Peyer's patch (tissue), 4 donors: ENCODE measurements around the gene CEP85L.

ENCODE experiments used
- POLR2A ChIP-seq, 2 donors: fragments of 450-650 bp; IDR thresholded peaks; one replicate each; pipeline ENCODE4 v1.5.1; 2017; ENCODE audit warnings: antibody characterized with exemption in 2 of 2, mild to moderate bottlenecking in 2 of 2, moderate library complexity in 2 of 2
- TF ChIP-seq, protein P1 (sequence below), 6 experiments: fragments of 450-650 bp in 4 of 6; fragments of 200-600 bp in 2 of 6; sonication (generic) in 1 of 6; IDR thresholded peaks; one replicate each; pipeline ENCODE4 v1.5.1; 2017 to 2019; ENCODE audit warnings: antibody characterized with exemption in 6 of 6, mild to moderate bottlenecking in 3 of 6, moderate library complexity in 1 of 6

GRCh38 chr6:118696271-118696670, 44.9 kb upstream of the CEP85L start:
- TF ChIP-seq POLR2A (IDR thresholded peaks at IDR 0.05) = no peak
- TF ChIP-seq, protein P1, sequence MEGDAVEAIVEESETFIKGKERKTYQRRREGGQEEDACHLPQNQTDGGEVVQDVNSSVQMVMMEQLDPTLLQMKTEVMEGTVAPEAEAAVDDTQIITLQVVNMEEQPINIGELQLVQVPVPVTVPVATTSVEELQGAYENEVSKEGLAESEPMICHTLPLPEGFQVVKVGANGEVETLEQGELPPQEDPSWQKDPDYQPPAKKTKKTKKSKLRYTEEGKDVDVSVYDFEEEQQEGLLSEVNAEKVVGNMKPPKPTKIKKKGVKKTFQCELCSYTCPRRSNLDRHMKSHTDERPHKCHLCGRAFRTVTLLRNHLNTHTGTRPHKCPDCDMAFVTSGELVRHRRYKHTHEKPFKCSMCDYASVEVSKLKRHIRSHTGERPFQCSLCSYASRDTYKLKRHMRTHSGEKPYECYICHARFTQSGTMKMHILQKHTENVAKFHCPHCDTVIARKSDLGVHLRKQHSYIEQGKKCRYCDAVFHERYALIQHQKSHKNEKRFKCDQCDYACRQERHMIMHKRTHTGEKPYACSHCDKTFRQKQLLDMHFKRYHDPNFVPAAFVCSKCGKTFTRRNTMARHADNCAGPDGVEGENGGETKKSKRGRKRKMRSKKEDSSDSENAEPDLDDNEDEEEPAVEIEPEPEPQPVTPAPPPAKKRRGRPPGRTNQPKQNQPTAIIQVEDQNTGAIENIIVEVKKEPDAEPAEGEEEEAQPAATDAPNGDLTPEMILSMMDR (IDR thresholded peaks at IDR 0.05) = no peak
